Measurements from ENCODE around the gene WNT2.

DNA sequence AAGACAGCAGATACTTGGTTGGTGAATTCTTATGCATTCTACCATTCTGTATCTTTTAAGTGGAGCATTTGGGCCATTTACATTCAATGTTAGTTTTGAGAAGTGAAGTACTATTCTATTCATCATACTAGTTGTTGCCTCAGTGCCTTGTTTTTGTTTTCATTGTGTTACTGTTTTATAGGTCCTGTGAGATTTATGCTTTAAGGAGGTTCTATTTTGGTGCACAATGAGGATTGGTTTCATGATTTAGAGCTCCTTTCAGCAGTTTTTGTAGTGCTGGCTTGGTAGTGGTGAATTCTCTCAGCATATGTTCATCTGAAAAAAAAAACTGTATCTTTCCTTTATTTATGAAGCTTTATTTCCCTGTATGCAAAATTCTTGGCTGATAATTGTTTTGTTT is 23.3 kb upstream of the WNT2 start:
- no peak for TF ChIP-seq POLR2A (IDR thresholded peaks at IDR 0.05)
- TF ChIP-seq, protein P1, sequence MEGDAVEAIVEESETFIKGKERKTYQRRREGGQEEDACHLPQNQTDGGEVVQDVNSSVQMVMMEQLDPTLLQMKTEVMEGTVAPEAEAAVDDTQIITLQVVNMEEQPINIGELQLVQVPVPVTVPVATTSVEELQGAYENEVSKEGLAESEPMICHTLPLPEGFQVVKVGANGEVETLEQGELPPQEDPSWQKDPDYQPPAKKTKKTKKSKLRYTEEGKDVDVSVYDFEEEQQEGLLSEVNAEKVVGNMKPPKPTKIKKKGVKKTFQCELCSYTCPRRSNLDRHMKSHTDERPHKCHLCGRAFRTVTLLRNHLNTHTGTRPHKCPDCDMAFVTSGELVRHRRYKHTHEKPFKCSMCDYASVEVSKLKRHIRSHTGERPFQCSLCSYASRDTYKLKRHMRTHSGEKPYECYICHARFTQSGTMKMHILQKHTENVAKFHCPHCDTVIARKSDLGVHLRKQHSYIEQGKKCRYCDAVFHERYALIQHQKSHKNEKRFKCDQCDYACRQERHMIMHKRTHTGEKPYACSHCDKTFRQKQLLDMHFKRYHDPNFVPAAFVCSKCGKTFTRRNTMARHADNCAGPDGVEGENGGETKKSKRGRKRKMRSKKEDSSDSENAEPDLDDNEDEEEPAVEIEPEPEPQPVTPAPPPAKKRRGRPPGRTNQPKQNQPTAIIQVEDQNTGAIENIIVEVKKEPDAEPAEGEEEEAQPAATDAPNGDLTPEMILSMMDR (IDR thresholded peaks at IDR 0.05): no peak

Data from transverse colon (tissue), 3 donors.